Osteocyte (in vitro differentiated cells): Measurements from ENCODE around the gene EDN2. TPM values are rescaled to one million over a fixed set of nuclear protein-coding genes. Genes with fewer than 3 reads are reported as not detected.
A peak's percentile ranks its signal among the peaks of the same experiment; 100 is the strongest.

Source experiments
- DNase-seq: peaks from one replicate; pipeline ENCODE4 v3.0.0; 2021; ENCODE audit warnings: mixed read lengths; ENCODE audit not compliant: unreplicated experiment; ENCODE audit errors: extremely low spot score
- H3K27ac Mint-ChIP-seq: one replicate; pipeline ENCODE4 v1.8.0; 2021; ENCODE audit warnings: mild to moderate bottlenecking, mixed read lengths; ENCODE audit not compliant: unreplicated experiment
- H3K27me3 Mint-ChIP-seq: one replicate; pipeline ENCODE4 v1.8.0; 2021; ENCODE audit warnings: mixed read lengths; ENCODE audit not compliant: unreplicated experiment
- H3K36me3 Mint-ChIP-seq: one replicate; pipeline ENCODE4 v1.8.0; 2021; ENCODE audit warnings: mixed read lengths; ENCODE audit not compliant: unreplicated experiment
- H3K4me1 Mint-ChIP-seq: one replicate; pipeline ENCODE4 v1.8.0; 2021; ENCODE audit warnings: mixed read lengths; ENCODE audit not compliant: unreplicated experiment
- H3K4me3 Mint-ChIP-seq: one replicate; pipeline ENCODE4 v1.8.0; 2021; ENCODE audit warnings: mild to moderate bottlenecking, moderate library complexity, mixed read lengths; ENCODE audit not compliant: unreplicated experiment
- H3K9me3 Mint-ChIP-seq: one replicate; pipeline ENCODE4 v1.8.0; 2021; ENCODE audit warnings: mixed read lengths; ENCODE audit not compliant: unreplicated experiment
- total RNA-seq: library from RNA; stranded (reverse); gene quantifications from 2 replicates; pipeline ENCODE4 v1.2.1, GENCODE V29; 2021
- TF ChIP-seq, protein P1 (sequence below): fragments of 200-600 bp; sonication (generic); IDR thresholded peaks from 2 replicates; pipeline ENCODE4 v1.5.0; 2021; ENCODE audit warnings: antibody characterized with exemption, mild to moderate bottlenecking, moderate library complexity

The EDN2 gene
- total RNA-seq, 1 donor from 2014 or later, result not detected

GRCh38 chr1:41498391-41498790, 13.9 kb upstream of the EDN2 start:
- H3K4me1 Mint-ChIP-seq, result peaks cover 42% of the 10 kb centered on the region
- DNase-seq, result no peak
- H3K27me3 Mint-ChIP-seq, result no peaks in the 10 kb centered on the region
- TF ChIP-seq, protein P1, sequence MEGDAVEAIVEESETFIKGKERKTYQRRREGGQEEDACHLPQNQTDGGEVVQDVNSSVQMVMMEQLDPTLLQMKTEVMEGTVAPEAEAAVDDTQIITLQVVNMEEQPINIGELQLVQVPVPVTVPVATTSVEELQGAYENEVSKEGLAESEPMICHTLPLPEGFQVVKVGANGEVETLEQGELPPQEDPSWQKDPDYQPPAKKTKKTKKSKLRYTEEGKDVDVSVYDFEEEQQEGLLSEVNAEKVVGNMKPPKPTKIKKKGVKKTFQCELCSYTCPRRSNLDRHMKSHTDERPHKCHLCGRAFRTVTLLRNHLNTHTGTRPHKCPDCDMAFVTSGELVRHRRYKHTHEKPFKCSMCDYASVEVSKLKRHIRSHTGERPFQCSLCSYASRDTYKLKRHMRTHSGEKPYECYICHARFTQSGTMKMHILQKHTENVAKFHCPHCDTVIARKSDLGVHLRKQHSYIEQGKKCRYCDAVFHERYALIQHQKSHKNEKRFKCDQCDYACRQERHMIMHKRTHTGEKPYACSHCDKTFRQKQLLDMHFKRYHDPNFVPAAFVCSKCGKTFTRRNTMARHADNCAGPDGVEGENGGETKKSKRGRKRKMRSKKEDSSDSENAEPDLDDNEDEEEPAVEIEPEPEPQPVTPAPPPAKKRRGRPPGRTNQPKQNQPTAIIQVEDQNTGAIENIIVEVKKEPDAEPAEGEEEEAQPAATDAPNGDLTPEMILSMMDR, result no peak
- no peaks in the 10 kb centered on the region for H3K9me3 Mint-ChIP-seq
- H3K36me3 Mint-ChIP-seq, result no peaks in the 10 kb centered on the region
- no peak overlapping the region for H3K27ac Mint-ChIP-seq
- no peak overlapping the region for H3K4me3 Mint-ChIP-seq

- no peak for DNase-seq
- H3K4me3 Mint-ChIP-seq, result no peak overlapping the region
- H3K27me3 Mint-ChIP-seq, result no peaks in the 10 kb centered on the region
- H3K4me1 Mint-ChIP-seq, result peaks cover 41% of the 10 kb centered on the region
- H3K36me3 Mint-ChIP-seq, result no peaks in the 10 kb centered on the region
- no peaks in the 10 kb centered on the region for H3K9me3 Mint-ChIP-seq
- TF ChIP-seq, protein P1, result no peak
- H3K27ac Mint-ChIP-seq, result no peak overlapping the region
These were observed 13.1 kb upstream of the EDN2 start for GRCh38 chr1:41497461-41498030.

DNA sequence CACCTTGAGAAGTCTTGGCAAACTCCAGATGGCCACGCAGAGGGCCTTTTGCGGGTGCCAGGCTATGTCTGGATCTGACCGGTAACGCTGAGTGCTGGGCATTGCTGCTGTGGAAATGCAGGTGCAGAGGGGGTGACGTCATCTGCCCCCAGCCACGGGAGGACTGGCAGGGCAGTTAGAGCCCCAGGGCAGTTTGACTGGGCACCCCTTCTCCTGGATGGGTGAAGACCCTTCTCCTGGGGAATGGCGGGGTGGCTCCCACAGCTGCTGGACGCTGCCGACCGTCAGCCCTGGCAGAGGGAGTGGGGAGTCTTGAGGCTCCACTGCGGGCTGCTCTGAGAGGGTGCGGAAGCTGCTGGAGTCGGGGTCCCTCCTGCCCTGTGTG, 12.6 kb upstream of the EDN2 start:
- H3K27ac Mint-ChIP-seq, result peak overlapping the region; percentile 27
- TF ChIP-seq, protein P1, result no peak
- DNase-seq, result no peak
- H3K27me3 Mint-ChIP-seq, result no peaks in the 10 kb centered on the region
- no peak overlapping the region for H3K4me3 Mint-ChIP-seq
- H3K4me1 Mint-ChIP-seq, result peaks cover 41% of the 10 kb centered on the region
- H3K9me3 Mint-ChIP-seq, result no peaks in the 10 kb centered on the region
- no peaks in the 10 kb centered on the region for H3K36me3 Mint-ChIP-seq

- Mint-ChIP-seq H3K27ac (peak overlapping the region; percentile 27), H3K27me3 (no peaks in the 10 kb centered on the region), H3K36me3 (no peaks in the 10 kb centered on the region), H3K4me3 (no peak overlapping the region), H3K9me3 (no peaks in the 10 kb centered on the region), H3K4me1 (peaks cover 43% of the 10 kb centered on the region)
- TF ChIP-seq, protein P1, result no peak
- DNase-seq, result peak; percentile 92
These were observed 11.9 kb upstream of the EDN2 start for GRCh38 chr1:41496080-41497055.
